ENCODE data around the gene SCN2B.

SCN2B gene

DNA sequence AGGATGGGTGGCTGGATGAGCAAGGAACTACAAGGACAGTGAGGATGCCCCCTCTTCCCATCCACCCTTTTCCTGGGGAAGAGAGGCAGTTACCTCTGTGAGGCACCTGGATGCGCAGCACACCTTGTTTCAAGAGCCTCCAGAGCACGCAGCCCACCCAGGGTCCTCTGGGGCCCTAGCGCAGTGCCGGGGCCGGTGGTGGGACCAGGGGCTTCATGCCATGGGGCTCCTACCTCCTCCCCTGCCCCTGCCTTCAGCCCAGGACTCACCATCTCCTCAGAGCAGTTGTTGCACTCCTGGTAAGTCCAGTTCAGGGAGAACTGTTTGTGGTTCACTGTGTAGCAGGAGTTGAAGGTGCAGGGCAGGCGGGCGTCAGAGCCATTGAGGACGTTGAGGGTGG, 8.1 kb downstream of the SCN2B start:
- DNase-seq (ENCODE audit: insufficient read length, low spot score): no peak
- TF ChIP-seq, protein P1, sequence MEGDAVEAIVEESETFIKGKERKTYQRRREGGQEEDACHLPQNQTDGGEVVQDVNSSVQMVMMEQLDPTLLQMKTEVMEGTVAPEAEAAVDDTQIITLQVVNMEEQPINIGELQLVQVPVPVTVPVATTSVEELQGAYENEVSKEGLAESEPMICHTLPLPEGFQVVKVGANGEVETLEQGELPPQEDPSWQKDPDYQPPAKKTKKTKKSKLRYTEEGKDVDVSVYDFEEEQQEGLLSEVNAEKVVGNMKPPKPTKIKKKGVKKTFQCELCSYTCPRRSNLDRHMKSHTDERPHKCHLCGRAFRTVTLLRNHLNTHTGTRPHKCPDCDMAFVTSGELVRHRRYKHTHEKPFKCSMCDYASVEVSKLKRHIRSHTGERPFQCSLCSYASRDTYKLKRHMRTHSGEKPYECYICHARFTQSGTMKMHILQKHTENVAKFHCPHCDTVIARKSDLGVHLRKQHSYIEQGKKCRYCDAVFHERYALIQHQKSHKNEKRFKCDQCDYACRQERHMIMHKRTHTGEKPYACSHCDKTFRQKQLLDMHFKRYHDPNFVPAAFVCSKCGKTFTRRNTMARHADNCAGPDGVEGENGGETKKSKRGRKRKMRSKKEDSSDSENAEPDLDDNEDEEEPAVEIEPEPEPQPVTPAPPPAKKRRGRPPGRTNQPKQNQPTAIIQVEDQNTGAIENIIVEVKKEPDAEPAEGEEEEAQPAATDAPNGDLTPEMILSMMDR (IDR thresholded peaks at IDR 0.05; ENCODE audit: insufficient read depth, missing control alignments): no peak
- no peak for FAIRE-seq

DNA sequence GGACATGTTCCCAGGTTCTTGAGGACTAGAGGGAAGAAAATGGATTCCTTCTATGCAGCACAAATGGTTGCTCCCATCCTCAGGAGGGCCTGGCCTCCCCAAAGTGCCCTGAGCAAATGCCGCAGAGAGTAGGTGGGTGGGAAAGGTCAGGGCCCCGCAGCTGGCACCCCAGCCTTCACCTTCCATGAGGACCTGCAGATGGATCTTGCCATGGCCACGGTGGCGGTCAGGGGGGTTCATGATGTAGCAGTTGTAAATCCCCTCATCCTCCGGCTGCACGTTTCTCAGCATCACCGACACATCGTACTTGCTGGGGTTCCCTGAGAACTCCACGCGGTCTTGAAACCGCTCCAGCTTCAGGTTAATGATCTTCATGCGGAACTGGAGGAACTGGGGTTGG, 8.5 kb downstream of the SCN2B start:
- TF ChIP-seq, protein P1 (IDR thresholded peaks at IDR 0.05; ENCODE audit: insufficient read depth, missing control alignments): no peak
- DNase-seq (ENCODE audit: insufficient read length, low spot score): no peak
- no peak for FAIRE-seq

- FAIRE-seq (no peak), DNase-seq (ENCODE audit: insufficient read length, low spot score) (no peak)
- TF ChIP-seq, protein P1 (IDR thresholded peaks at IDR 0.05; ENCODE audit: insufficient read depth, missing control alignments): no peak
These were observed 9.2 kb downstream of the SCN2B start for GRCh38 chr11:118167253-118167652.

DNA sequence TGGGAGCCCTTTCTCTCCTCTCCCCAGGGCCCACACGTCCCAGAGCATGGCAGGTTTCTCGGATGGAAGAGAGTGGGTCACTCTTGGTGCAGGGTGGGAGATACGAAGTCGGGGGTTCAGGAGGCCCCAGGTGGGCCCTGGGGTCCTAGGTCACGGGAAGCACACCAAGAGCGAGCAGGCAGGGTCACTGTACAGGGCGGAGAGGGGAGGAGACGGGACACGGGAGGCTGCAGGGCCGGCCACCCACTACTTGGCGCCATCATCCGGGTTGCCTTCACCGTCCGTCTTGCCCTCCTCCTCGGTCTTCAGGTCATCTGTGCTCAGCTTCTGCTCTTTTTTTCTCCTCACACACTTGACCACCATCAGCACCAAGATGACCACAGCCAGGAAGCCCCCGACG, 9.8 kb downstream of the SCN2B start:
- TF ChIP-seq, protein P1 (IDR thresholded peaks at IDR 0.05; ENCODE audit: insufficient read depth, missing control alignments): no peak
- no peak for FAIRE-seq
- DNase-seq (ENCODE audit: insufficient read length, low spot score): no peak

GRCh38 chr11:118164885-118165284, 11.6 kb downstream of the SCN2B start:
- TF ChIP-seq, protein P1 (IDR thresholded peaks at IDR 0.05; ENCODE audit: insufficient read depth, missing control alignments): no peak
- DNase-seq (ENCODE audit: insufficient read length, low spot score): no peak
- FAIRE-seq: no peak

GRCh38 chr11:118163494-118163893, 12.9 kb downstream of the SCN2B start:
- no peak for FAIRE-seq
- no peak for DNase-seq (ENCODE audit: insufficient read length, low spot score)
- TF ChIP-seq, protein P1 (IDR thresholded peaks at IDR 0.05; ENCODE audit: insufficient read depth, missing control alignments): no peak

GRCh38 chr11:118162846-118163245, 13.6 kb downstream of the SCN2B start:
- no peak for FAIRE-seq
- no peak for DNase-seq (ENCODE audit: insufficient read length, low spot score)
- TF ChIP-seq, protein P1 (IDR thresholded peaks at IDR 0.05; ENCODE audit: insufficient read depth, missing control alignments): no peak
